22Rv1 (cell line): Measurements from ENCODE around the gene NUAK1.

ENCODE experiments used
- H3K27ac ChIP-seq: fragments of 450-650 bp; 2 replicates; pipeline ENCODE4 v1.5.1; 2017
- ZFX ChIP-seq: fragments of 450-650 bp; IDR thresholded peaks from 2 replicates; pipeline ENCODE4 v1.6.1; 2017; ENCODE audit warnings: antibody characterized with exemption, borderline replicate concordance
- TF ChIP-seq, protein P1 (sequence below): fragments of 450-650 bp; IDR thresholded peaks from 2 replicates; pipeline ENCODE4 v1.5.1; 2017; ENCODE audit warnings: mild to moderate bottlenecking

The NUAK1 gene

DNA sequence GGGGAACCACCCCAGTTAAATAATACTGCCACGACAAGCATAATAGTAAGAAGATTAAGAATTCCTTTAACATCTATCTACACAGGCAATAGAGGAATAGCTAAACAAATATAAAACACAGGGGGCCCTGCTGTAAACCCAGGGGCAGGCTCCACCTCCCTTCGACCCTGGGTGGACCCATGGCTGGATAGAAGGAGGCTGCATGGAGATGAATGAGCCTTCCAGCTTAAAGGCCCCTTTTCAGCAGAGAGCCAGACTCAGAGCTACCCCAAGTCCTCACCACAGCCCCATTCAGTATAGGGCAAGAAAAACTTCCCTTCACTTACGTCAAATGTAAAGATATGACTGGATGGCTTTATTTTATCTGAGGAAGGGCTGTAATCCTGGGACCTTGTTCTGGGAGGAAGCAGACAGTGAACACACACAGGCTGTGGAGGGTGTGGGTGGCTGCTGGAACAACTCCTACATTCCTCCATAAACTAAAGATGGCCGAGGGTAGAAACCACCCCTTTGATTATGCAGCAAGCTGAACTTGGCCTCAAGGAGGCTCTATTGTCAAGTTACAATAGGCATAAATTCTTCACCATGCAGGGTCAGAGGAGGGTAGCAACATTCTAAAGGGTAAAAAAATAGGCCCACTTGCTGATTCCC, 30.4 kb downstream of the NUAK1 start:
- no peak overlapping the region for H3K27ac ChIP-seq
- TF ChIP-seq, protein P1, sequence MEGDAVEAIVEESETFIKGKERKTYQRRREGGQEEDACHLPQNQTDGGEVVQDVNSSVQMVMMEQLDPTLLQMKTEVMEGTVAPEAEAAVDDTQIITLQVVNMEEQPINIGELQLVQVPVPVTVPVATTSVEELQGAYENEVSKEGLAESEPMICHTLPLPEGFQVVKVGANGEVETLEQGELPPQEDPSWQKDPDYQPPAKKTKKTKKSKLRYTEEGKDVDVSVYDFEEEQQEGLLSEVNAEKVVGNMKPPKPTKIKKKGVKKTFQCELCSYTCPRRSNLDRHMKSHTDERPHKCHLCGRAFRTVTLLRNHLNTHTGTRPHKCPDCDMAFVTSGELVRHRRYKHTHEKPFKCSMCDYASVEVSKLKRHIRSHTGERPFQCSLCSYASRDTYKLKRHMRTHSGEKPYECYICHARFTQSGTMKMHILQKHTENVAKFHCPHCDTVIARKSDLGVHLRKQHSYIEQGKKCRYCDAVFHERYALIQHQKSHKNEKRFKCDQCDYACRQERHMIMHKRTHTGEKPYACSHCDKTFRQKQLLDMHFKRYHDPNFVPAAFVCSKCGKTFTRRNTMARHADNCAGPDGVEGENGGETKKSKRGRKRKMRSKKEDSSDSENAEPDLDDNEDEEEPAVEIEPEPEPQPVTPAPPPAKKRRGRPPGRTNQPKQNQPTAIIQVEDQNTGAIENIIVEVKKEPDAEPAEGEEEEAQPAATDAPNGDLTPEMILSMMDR = no peak
- no peak for TF ChIP-seq ZFX

DNA sequence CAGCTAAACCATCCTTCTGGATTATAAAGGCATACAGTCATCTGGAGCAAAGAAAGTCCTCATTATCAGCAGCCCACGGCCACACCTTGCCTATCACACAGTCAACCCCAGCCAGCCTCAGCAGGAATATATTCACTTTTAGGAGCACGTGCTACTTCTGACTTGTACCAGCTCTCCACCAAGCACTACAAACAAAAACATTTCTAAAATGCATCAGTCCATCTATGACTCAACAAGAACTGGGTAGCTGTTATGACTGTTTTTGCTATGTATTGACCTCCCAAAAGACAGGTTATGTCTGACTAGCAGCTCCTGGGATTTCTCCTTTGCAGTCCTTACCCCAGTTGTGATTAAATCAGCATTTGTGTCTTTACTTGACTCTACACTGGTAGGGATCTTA, 31.2 kb downstream of the NUAK1 start:
- TF ChIP-seq ZFX = no peak
- TF ChIP-seq, protein P1 = no peak
- no peak overlapping the region for H3K27ac ChIP-seq

DNA sequence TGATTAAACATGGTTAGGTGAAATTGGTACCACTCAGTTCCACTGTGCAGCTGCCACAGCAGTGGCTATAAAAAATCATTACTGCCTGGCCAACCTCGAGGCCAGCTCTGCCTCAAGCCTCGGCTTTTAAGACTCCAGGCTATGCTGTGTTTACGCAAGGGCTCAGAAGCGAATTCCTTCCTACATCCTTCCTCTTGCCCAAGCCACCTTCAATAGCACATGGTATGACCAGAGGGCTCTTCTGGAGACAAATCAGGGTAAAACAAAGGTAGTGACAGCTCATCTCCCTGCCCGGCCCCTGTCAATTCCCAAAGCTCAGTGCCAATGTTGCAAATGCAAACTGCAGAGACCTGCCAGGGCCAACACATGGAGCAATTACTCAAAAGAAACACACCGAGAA, 31.9 kb downstream of the NUAK1 start:
- no peak for TF ChIP-seq ZFX
- TF ChIP-seq, protein P1 = no peak
- no peak overlapping the region for H3K27ac ChIP-seq

DNA sequence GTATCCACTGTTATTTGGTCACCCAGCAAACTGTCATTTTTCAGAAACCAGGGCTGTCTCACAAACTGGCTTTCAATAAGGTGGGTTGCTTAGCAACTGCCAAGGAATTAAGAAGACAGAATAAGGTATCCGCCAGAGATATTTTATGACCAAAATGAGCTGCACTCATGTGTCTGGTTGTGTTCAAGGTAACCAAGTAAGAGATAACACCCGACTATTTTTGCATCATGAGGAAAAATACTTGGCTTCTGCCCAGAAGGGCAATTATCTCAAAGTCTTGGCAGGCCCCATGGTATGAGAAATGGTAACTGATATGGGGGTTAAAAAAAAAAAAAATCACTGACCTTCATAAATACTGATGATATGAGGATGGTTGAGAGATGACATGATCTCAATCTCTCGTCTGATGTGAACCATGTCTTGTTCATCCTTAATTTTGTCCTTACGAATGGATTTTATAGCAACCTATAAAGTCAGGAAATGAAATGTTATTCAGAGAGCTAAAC, 32.6 kb downstream of the NUAK1 start:
- H3K27ac ChIP-seq = no peak overlapping the region

DNA sequence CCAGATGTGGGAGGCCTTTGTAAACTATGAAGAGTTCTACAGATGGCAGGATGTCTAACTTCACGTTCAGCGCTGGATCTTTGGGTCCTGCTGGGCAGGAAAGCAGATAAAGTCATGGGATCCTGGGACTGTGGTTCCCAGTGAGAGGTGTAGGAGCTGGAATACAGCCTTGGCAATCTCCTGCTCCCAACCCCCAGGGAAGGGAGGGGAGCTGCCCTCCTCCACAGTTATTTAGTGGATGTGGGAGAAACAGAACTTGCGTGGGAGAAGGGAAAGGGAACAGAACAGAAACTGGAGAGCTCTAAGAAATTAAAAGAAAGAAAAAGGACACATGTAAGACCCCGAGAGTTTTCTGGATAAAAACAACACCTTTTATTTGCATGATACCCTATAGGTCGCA, 37.0 kb downstream of the NUAK1 start:
- TF ChIP-seq, protein P1 = no peak
- no peak for TF ChIP-seq ZFX
- no peak overlapping the region for H3K27ac ChIP-seq

More for the DNA sequence above, 32.6 kb downstream of the NUAK1 start:
- no peak for TF ChIP-seq ZFX
- TF ChIP-seq, protein P1 = no peak

DNA sequence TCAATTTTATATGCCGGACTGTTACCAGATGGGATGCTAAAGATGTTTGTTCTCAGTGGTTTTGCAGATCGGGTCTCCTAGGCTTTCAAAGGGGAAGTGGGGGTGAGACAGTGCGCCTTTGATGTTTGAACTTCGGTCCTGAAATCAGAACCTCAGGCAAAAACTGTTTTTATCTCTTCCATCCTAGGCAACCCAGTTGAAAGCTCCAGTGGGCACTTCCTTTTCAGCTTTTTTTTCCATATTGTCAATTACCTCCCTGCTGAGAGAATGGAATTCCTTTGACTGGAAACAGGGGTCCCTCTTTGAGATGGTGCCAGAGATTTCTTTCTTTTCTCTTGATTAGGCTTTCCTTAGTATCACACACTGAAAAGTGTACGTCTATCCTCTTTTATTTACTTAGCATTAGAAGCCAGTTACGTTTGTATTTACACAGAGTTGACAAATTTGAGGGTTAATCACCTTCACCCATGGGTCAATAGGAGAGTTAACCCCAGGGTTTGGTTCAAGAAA, 40.0 kb downstream of the NUAK1 start:
- no peak overlapping the region for H3K27ac ChIP-seq
- no peak for TF ChIP-seq ZFX
- TF ChIP-seq, protein P1 = no peak

DNA sequence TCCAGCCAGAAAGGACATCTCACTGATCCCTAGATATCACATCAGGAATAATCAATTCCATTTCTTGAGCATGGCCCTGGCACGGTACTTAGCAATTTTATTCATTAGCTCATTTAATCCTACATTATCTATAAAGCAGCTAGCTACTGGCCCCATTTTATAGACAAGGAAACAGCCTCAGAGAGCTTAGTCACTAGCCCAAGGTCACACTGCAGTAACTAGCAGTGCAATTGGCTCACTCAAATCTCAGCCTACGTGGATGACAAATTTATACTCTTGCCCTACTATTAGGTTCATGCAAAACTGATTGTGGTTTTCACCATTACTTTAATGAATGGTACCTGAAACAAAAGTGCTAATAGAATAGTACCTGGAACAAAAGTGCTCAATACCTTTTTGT, 41.7 kb downstream of the NUAK1 start:
- TF ChIP-seq, protein P1 = no peak
- TF ChIP-seq ZFX = no peak
- H3K27ac ChIP-seq = no peak overlapping the region
